IMR-90 (cell line): ENCODE results near the gene CTIF. TPM values are rescaled to one million over a fixed set of nuclear protein-coding genes. Genes with fewer than 3 reads are reported as not detected.

Experiments used
- ATAC-seq: fragments of 200-7000 bp; cut with Tn5 transposase; 2 replicates; pipeline ENCODE4 v1.9.1; 2020; ENCODE audit warnings: low read depth, mild to moderate bottlenecking, moderate library complexity
- BruUV-seq: library from RNA; stranded (reverse); fragments of 400-500 nt; replicated peaks from 2 replicates; lab custom pipeline; 2021; lab: Mats Ljungman, UMichigan
- CTCF ChIA-PET: fragments of 300-600 bp; formaldehyde crosslinking; extraction: SDS; loops from one replicate; lab custom pipeline; 2021; ENCODE audit warnings: antibody characterized with exemption; lab: Yijun Ruan, JAX
- POLR2A ChIA-PET: fragments of 300-600 bp; sonication (Branson Sonifier 250); formaldehyde crosslinking; loops from one replicate; lab custom pipeline; 2022; ENCODE audit warnings: antibody characterized with exemption; ENCODE audit not compliant: unreplicated experiment; lab: Charles Lee
- DNase-seq: peaks from one replicate; pipeline ENCODE4 v3.0.0; 2013
- H2AFZ ChIP-seq: replicated peaks from 2 replicates; pipeline ENCODE3; 2013; ENCODE audit warnings: low read length, mild to moderate bottlenecking; ENCODE audit not compliant: poor library complexity
- H2AK5ac ChIP-seq: 2 replicates; pipeline ENCODE4 v1.6.1; 2013; ENCODE audit warnings: low read depth, low read length, inconsistent platforms
- H2AK9ac ChIP-seq: replicated peaks from 2 replicates; pipeline ENCODE3; 2013; ENCODE audit warnings: mild to moderate bottlenecking, low read depth, low read length, moderate library complexity; ENCODE audit not compliant: poor library complexity
- H2BK120ac ChIP-seq: 2 replicates; pipeline ENCODE4 v1.6.1; 2013; ENCODE audit warnings: low read depth, low read length, inconsistent platforms
- H2BK15ac ChIP-seq: 3 replicates; pipeline ENCODE4 v1.6.1; 2013; ENCODE audit warnings: low read depth, low read length, inconsistent platforms
- H2BK20ac ChIP-seq: 2 replicates; pipeline ENCODE4 v1.6.1; 2013; ENCODE audit warnings: low read depth, mild to moderate bottlenecking, inconsistent platforms, low read length, moderate library complexity
- H2BK5ac ChIP-seq: 2 replicates; pipeline ENCODE4 v1.6.1; 2013; ENCODE audit warnings: mild to moderate bottlenecking, low read depth, low read length, inconsistent platforms; ENCODE audit not compliant: poor library complexity, severe bottlenecking
- H3K14ac ChIP-seq: replicated peaks from 2 replicates; pipeline ENCODE4 v1.6.1; 2013; ENCODE audit warnings: low read depth, low read length, inconsistent platforms
- H3K18ac ChIP-seq: 2 replicates; pipeline ENCODE4 v1.6.1; 2013; ENCODE audit warnings: low read depth, low read length, control low read depth
- H3K23ac ChIP-seq: 2 replicates; pipeline ENCODE4 v1.6.1; 2013; ENCODE audit warnings: low read depth, low read length, inconsistent platforms
- H3K27ac ChIP-seq: 2 replicates; pipeline ENCODE4 v1.5.1; 2013; ENCODE audit warnings: mild to moderate bottlenecking, control low read depth, low read length; ENCODE audit not compliant: insufficient read depth
- H3K27me3 ChIP-seq: 2 replicates; pipeline ENCODE4 v1.6.1; 2013; ENCODE audit warnings: low read length; ENCODE audit not compliant: control insufficient read depth, insufficient read depth
- H3K36me3 ChIP-seq: 2 replicates; pipeline ENCODE4 v1.6.1; 2013; ENCODE audit warnings: low read length, mixed read lengths; ENCODE audit not compliant: control insufficient read depth, insufficient read depth
- H3K4ac ChIP-seq: 2 replicates; pipeline ENCODE4 v1.6.1; 2013; ENCODE audit warnings: low read depth, low read length, inconsistent platforms
- H3K4me1 ChIP-seq: 2 replicates; pipeline ENCODE4 v1.6.1; 2013; ENCODE audit warnings: low read length, mixed read lengths; ENCODE audit not compliant: control insufficient read depth, insufficient read depth
- H3K4me2 ChIP-seq: 2 replicates; pipeline ENCODE4 v1.6.1; 2013; ENCODE audit warnings: low read depth, mild to moderate bottlenecking, control low read depth, low read length, moderate library complexity
- H3K4me3 ChIP-seq: 2 replicates; pipeline ENCODE4 v1.5.1; 2013; ENCODE audit warnings: low read depth, mild to moderate bottlenecking, control low read depth, low read length, moderate library complexity; ENCODE audit not compliant: insufficient read depth
- H3K56ac ChIP-seq: 2 replicates; pipeline ENCODE4 v1.6.1; 2013; ENCODE audit warnings: low read length, inconsistent platforms; ENCODE audit not compliant: insufficient read depth; ENCODE audit errors: extremely low read depth
- H3K79me1 ChIP-seq, 2 experiments: 2 replicates each; pipeline ENCODE4 v1.6.1; 2013; ENCODE audit warnings: low read length in 2 of 2, inconsistent platforms in 1 of 2, low read depth in 1 of 2
- H3K9ac ChIP-seq: 2 replicates; pipeline ENCODE4 v1.6.1; 2013; ENCODE audit warnings: low read depth, low read length, control low read depth
- H3K9me1 ChIP-seq: 2 replicates; pipeline ENCODE4 v1.6.1; 2013; ENCODE audit warnings: low read length, inconsistent platforms; ENCODE audit not compliant: insufficient read depth
- H3K9me3 ChIP-seq: 2 replicates; pipeline ENCODE4 v1.6.1; 2013; ENCODE audit warnings: low read length; ENCODE audit not compliant: control insufficient read depth, insufficient read depth
- H4K20me1 ChIP-seq: 2 replicates; pipeline ENCODE4 v1.6.1; 2013; ENCODE audit warnings: low read length, inconsistent platforms; ENCODE audit not compliant: insufficient read depth
- H4K5ac ChIP-seq: 2 replicates; pipeline ENCODE4 v1.6.1; 2013; ENCODE audit warnings: mild to moderate bottlenecking, low read depth, low read length, control low read depth
- H4K8ac ChIP-seq, 2 experiments: 2 replicates each; pipeline ENCODE4 v1.6.1; 2013; ENCODE audit warnings: low read depth in 2 of 2, low read length in 2 of 2, control low read depth in 1 of 2, inconsistent platforms in 1 of 2
- H4K91ac ChIP-seq: 2 replicates; pipeline ENCODE4 v1.6.1; 2013; ENCODE audit warnings: low read depth, low read length, inconsistent platforms; ENCODE audit not compliant: insufficient read depth
- BHLHE40 ChIP-seq: fragments of 150-350 bp; IDR thresholded peaks from 2 replicates; pipeline ENCODE4 v1.6.1; 2016; ENCODE audit warnings: mild to moderate bottlenecking, low read depth, low read length
- CEBPB ChIP-seq: IDR thresholded peaks from 2 replicates; pipeline ENCODE4 v1.6.1; 2012; ENCODE audit warnings: low read depth, low read length, improper control_type of control experiment
- CHD1 ChIP-seq: IDR thresholded peaks from 2 replicates; pipeline ENCODE4 v1.6.1; 2012; ENCODE audit warnings: low read depth, low read length, improper control_type of control experiment
- CTCF ChIP-seq: conservative IDR thresholded peaks from 2 replicates; pipeline ENCODE4 v1.5.1; 2012; ENCODE audit warnings: mild to moderate bottlenecking, low read depth, low read length, improper control_type of control experiment
- FOS ChIP-seq: fragments of 150-350 bp; IDR thresholded peaks from 2 replicates; pipeline ENCODE4 v1.6.1; 2016; ENCODE audit warnings: low read depth, low read length
- MAFK ChIP-seq: IDR thresholded peaks from 2 replicates; pipeline ENCODE4 v1.6.1; 2012; ENCODE audit warnings: low read depth, low read length, improper control_type of control experiment
- MAZ ChIP-seq: IDR thresholded peaks from 2 replicates; pipeline ENCODE4 v1.6.1; 2012; ENCODE audit warnings: low read depth, mild to moderate bottlenecking, low read length, improper control_type of control experiment, moderate library complexity, borderline replicate concordance
- MXI1 ChIP-seq: IDR thresholded peaks from 2 replicates; pipeline ENCODE4 v1.6.1; 2012; ENCODE audit warnings: low read depth, mild to moderate bottlenecking, low read length, moderate library complexity, borderline replicate concordance
- NFE2L2 ChIP-seq: fragments of 150-350 bp; IDR thresholded peaks from 2 replicates; pipeline ENCODE4 v1.6.1; 2016; ENCODE audit warnings: low read depth, mild to moderate bottlenecking, low read length
- POLR2A ChIP-seq: IDR thresholded peaks from 2 replicates; pipeline ENCODE4 v1.6.1; 2012; ENCODE audit warnings: mild to moderate bottlenecking, low read depth, low read length
- RAD21 ChIP-seq: IDR thresholded peaks from 2 replicates; pipeline ENCODE4 v1.6.1; 2012; ENCODE audit warnings: low read length, improper control_type of control experiment
- RCOR1 ChIP-seq: IDR thresholded peaks from 2 replicates; pipeline ENCODE4 v1.6.1; 2012; ENCODE audit warnings: mild to moderate bottlenecking, low read length, improper control_type of control experiment; ENCODE audit not compliant: insufficient replicate concordance
- RFX5 ChIP-seq: IDR thresholded peaks from 2 replicates; pipeline ENCODE4 v1.8.0; 2012; ENCODE audit warnings: low read depth, mild to moderate bottlenecking, low read length, moderate library complexity
- SMC3 ChIP-seq: fragments of 150-350 bp; IDR thresholded peaks from 2 replicates; pipeline ENCODE4 v1.6.1; 2016; ENCODE audit warnings: low read depth, mild to moderate bottlenecking, antibody characterized with exemption, low read length, moderate library complexity
- USF2 ChIP-seq: fragments of 150-350 bp; IDR thresholded peaks from 2 replicates; pipeline ENCODE4 v1.6.1; 2017; ENCODE audit warnings: mild to moderate bottlenecking, antibody characterized with exemption, low read length, low read depth
- WGBS, 2 experiments: methylation state at CpG; one replicate each; pipeline versions ENCODE4 v1.1.5 to v1.1.7; 2013; ENCODE audit warnings: missing lambda C conversion rate in 2 of 2; ENCODE audit not compliant: insufficient read length in 1 of 2; ENCODE audit errors: extremely low coverage in 2 of 2; 5-methylcytosine and 5-hydroxymethylcytosine counted together
- dilution Hi-C: fragments of 300-500 bp; cut with HindIII; formaldehyde crosslinking; loops from one replicate; pipeline ENCODE4 v1.14.3; 2018; ENCODE audit warnings: low sequenced_read_pairs; ENCODE audit not compliant: unreplicated experiment
- in situ Hi-C: fragments of 300-500 bp; cut with MboI; formaldehyde crosslinking; loops from 3 replicates; pipeline ENCODE4 v1.14.3; 2019; ENCODE audit warnings: low sequenced_read_pairs, inconsistent platforms, mixed read lengths
- intact Hi-C: fragments of 100-400 bp; cut with micrococcal nuclease; formaldehyde crosslinking; loops from 2 replicates; pipeline ENCODE4 v1.10.0; 2022
- polyA plus RNA-seq, 3 experiments: library from polyadenylated mRNA; depleted of rRNA; stranded (reverse); fragments of >200 nt; gene quantifications; 2 replicates each; pipeline ENCODE4 v1.2.3, GENCODE V29; 2012; ENCODE audit warnings: low replicate concordance in 1 of 3
- total RNA-seq: library from RNA; depleted of rRNA; stranded (reverse); fragments of >200 nt; gene quantifications from 2 replicates; pipeline ENCODE4 v1.2.3, GENCODE V29; 2012
- TF ChIP-seq, protein P1 (sequence below): fragments of 150-350 bp; IDR thresholded peaks from 2 replicates; pipeline ENCODE4 v1.6.1; 2016; ENCODE audit warnings: low read depth, mild to moderate bottlenecking, low read length, moderate library complexity, borderline replicate concordance

CTIF gene
- total and polyA plus RNA-seq, 2 of the 4 experiments (the other 2 are of a cell fraction): 25.1 to 57.0 TPM

DNA sequence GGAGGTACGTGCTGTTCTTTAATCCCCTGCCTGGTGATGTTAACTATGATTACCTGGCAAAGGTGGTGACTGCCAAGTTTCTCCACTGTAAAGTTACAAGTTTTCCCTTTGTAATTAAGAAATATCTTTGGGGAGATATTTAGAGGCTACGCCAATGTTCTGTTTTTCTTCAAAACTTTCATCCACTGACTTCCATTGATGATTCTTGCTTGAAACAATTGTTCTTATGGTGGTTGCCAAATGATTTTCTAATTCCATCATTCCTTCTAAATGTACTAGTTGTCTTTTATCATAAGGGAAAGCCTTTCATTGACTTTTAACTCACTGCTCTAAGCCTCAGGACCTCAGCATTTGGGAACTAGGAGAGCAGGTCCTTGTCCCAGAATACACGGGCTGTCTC is 206.5 kb downstream of the CTIF start:
- TF ChIP-seq USF2: no peak
- TF ChIP-seq RFX5: no peak
- TF ChIP-seq RCOR1: no peak
- TF ChIP-seq RAD21: no peak
- TF ChIP-seq MAFK: no peak
- TF ChIP-seq, protein P1, sequence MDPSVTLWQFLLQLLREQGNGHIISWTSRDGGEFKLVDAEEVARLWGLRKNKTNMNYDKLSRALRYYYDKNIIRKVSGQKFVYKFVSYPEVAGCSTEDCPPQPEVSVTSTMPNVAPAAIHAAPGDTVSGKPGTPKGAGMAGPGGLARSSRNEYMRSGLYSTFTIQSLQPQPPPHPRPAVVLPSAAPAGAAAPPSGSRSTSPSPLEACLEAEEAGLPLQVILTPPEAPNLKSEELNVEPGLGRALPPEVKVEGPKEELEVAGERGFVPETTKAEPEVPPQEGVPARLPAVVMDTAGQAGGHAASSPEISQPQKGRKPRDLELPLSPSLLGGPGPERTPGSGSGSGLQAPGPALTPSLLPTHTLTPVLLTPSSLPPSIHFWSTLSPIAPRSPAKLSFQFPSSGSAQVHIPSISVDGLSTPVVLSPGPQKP: no peak
- TF ChIP-seq CHD1: no peak
- TF ChIP-seq NFE2L2: no peak
- no peak for TF ChIP-seq POLR2A
- no peak for TF ChIP-seq CEBPB
- no peak for TF ChIP-seq SMC3
- TF ChIP-seq BHLHE40: no peak
- TF ChIP-seq MAZ: no peak
- no peak for TF ChIP-seq MXI1
- no peak for TF ChIP-seq FOS
- TF ChIP-seq CTCF: no peak
- H3K79me1 ChIP-seq: peaks cover 24 to 82% of the 10 kb centered on the region in 2 experiments; a peak in 3 of 4 replicates
- no peak overlapping the region for H3K14ac ChIP-seq
- H3K4me3 ChIP-seq: no peak overlapping the region
- 0 out of 2 replicates have a peak overlapping the region, but pooled peaks have one; percentile 51 for H3K4ac ChIP-seq
- CTCF ChIA-PET: no interaction called here
- no peak overlapping the region for H3K18ac ChIP-seq
- H3K56ac ChIP-seq: no peak overlapping the region
- POLR2A ChIA-PET: no interaction called here
- no peak overlapping the region for H2BK15ac ChIP-seq
- no peak overlapping the region for H4K5ac ChIP-seq
- no peaks in the 10 kb centered on the region for H3K27me3 ChIP-seq
- peaks cover 17% of the 10 kb centered on the region for H3K4me1 ChIP-seq
- intact Hi-C loops (no loop called here), dilution Hi-C loops (no loop called here), in situ Hi-C loops (no loop called here)
- no peak overlapping the region for H2BK120ac ChIP-seq
- H3K4me2 ChIP-seq: no peak overlapping the region
- BruUV-seq: no TSS peak
- ATAC-seq (no peak), DNase-seq (no peak)
- H2AK9ac ChIP-seq: no peak overlapping the region
- H3K9me3 ChIP-seq: no peaks in the 10 kb centered on the region
- H2BK5ac ChIP-seq: no peak overlapping the region
- H2BK20ac ChIP-seq: no peak overlapping the region
- H2AFZ ChIP-seq: no peak overlapping the region
- WGBS, 2 experiments: no CpG with 5 or more reads among the region's 3 CpGs
- no peak overlapping the region for H3K27ac ChIP-seq
- no peak overlapping the region for H3K23ac ChIP-seq
- peaks cover 33% of the 10 kb centered on the region for H3K9me1 ChIP-seq
- peaks cover 5% of the 10 kb centered on the region for H3K36me3 ChIP-seq
- no peak overlapping the region for H3K9ac ChIP-seq
- H4K91ac ChIP-seq: no peak overlapping the region
- peak overlapping the region in 1 of 2 experiments; percentile 40; a peak in 1 of 4 replicates for H4K8ac ChIP-seq
- H4K20me1 ChIP-seq: peaks cover 29% of the 10 kb centered on the region
- peak overlapping the region; percentile 78 for H2AK5ac ChIP-seq
